Endothelial cell (in vitro differentiated cells): Measurements from ENCODE around the gene SLC27A1. TPM values are rescaled to one million over a fixed set of nuclear protein-coding genes. Genes with fewer than 3 reads are reported as not detected.
A peak's percentile ranks its signal among the peaks of the same experiment; 100 is the strongest.

Experiments used
- DNase-seq: peaks from one replicate; pipeline ENCODE4 v3.0.0; 2021; ENCODE audit warnings: low spot score
- H3K27ac Mint-ChIP-seq: one replicate; pipeline ENCODE4 v1.8.0; 2021; ENCODE audit warnings: mixed read lengths, inconsistent platforms; ENCODE audit not compliant: unreplicated experiment
- H3K27me3 Mint-ChIP-seq: one replicate; pipeline ENCODE4 v1.8.0; 2021; ENCODE audit warnings: mild to moderate bottlenecking, moderate library complexity, mixed read lengths, inconsistent platforms; ENCODE audit not compliant: unreplicated experiment
- H3K36me3 Mint-ChIP-seq: one replicate; pipeline ENCODE4 v1.8.0; 2021; ENCODE audit warnings: mild to moderate bottlenecking, low read depth, mixed read lengths, inconsistent platforms; ENCODE audit not compliant: unreplicated experiment
- H3K4me1 Mint-ChIP-seq: one replicate; pipeline ENCODE4 v1.8.0; 2021; ENCODE audit warnings: mild to moderate bottlenecking, mixed read lengths, inconsistent platforms; ENCODE audit not compliant: unreplicated experiment
- H3K4me3 Mint-ChIP-seq: one replicate; pipeline ENCODE4 v1.8.0; 2021; ENCODE audit warnings: mild to moderate bottlenecking, mixed read lengths, inconsistent platforms; ENCODE audit not compliant: unreplicated experiment
- H3K9me3 Mint-ChIP-seq: one replicate; pipeline ENCODE4 v1.8.0; 2021; ENCODE audit warnings: mixed read lengths, inconsistent platforms; ENCODE audit not compliant: unreplicated experiment
- CTCF ChIP-seq: fragments of 200-600 bp; sonication (generic); IDR thresholded peaks from one replicate; pipeline ENCODE4 v1.5.0; 2021; ENCODE audit warnings: antibody characterized with exemption; ENCODE audit not compliant: unreplicated experiment
- long read RNA-seq: library from polyadenylated mRNA; unstranded; transcript quantifications from one replicate; pipeline ENCODE4 v2.0.0, GENCODE V29; 2020; ENCODE audit not compliant: unreplicated experiment
- total RNA-seq: library from RNA; stranded (reverse); fragmentation: NEBNext Ultra II Directional; extraction: Animal tissue kit (Norgen Biotek cat#: 25700); gene quantifications from one replicate; pipeline ENCODE4 v1.2.1, GENCODE V29; 2021; ENCODE audit not compliant: unreplicated experiment

SLC27A1 gene
- total RNA-seq: 30.2 TPM
- long read RNA-seq, transcript SLC27A1-201 (12 exons, 3,594 nt): major isoform, 5 of 13 reads
- long read RNA-seq, partial matches to known transcripts: 4 of 13 reads
- long read RNA-seq, other reads (novel, unspliced or antisense): 4 of 13 reads

GRCh38 chr19:17470068-17470841, at the start of gene SLC27A1:
Gene SLC27A1 (plus strand): TSS chr19:17470524. CDS start chr19:17470541, 17 bp downstream.
- peak; percentile 98 for DNase-seq
- TF ChIP-seq CTCF: peak; percentile 17
- no peaks in the 10 kb centered on the region for H3K36me3 Mint-ChIP-seq
- H3K9me3 Mint-ChIP-seq: no peaks in the 10 kb centered on the region
- H3K27ac Mint-ChIP-seq: peak within 1 kb of the TSS; percentile 91
- peaks cover 7% of the 10 kb centered on the region for H3K27me3 Mint-ChIP-seq
- peaks cover 28% of the 10 kb centered on the region for H3K4me1 Mint-ChIP-seq
- H3K4me3 Mint-ChIP-seq: peak within 1 kb of the TSS; percentile 97

DNA sequence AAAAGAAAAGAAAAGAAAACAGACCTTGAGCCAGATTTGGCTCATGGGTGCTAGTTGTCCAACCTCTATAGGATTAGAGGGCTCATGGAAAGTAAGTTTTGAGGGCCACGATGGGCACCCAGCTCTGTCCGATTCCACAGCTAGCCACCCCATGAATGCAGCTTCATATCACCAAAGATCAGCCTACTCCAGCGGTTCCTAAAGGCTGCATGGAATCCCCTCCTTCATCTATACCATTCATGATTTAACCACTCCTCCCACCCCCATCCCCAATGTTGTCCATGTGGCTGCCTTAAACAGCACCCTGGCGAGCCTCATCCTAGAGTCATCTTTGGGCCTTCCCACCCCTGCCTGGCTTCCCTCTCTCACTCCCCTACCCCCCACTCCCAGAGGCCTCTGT, 48.4 kb upstream of the SLC27A1 start:
- TF ChIP-seq CTCF: no peak
- H3K9me3 Mint-ChIP-seq: peaks cover 3% of the 10 kb centered on the region
- no peak overlapping the region for H3K27ac Mint-ChIP-seq
- peaks cover 8% of the 10 kb centered on the region for H3K36me3 Mint-ChIP-seq
- H3K4me1 Mint-ChIP-seq: peaks cover 13% of the 10 kb centered on the region
- H3K27me3 Mint-ChIP-seq: peaks cover 10% of the 10 kb centered on the region
- H3K4me3 Mint-ChIP-seq: no peak overlapping the region
- DNase-seq: no peak

DNA sequence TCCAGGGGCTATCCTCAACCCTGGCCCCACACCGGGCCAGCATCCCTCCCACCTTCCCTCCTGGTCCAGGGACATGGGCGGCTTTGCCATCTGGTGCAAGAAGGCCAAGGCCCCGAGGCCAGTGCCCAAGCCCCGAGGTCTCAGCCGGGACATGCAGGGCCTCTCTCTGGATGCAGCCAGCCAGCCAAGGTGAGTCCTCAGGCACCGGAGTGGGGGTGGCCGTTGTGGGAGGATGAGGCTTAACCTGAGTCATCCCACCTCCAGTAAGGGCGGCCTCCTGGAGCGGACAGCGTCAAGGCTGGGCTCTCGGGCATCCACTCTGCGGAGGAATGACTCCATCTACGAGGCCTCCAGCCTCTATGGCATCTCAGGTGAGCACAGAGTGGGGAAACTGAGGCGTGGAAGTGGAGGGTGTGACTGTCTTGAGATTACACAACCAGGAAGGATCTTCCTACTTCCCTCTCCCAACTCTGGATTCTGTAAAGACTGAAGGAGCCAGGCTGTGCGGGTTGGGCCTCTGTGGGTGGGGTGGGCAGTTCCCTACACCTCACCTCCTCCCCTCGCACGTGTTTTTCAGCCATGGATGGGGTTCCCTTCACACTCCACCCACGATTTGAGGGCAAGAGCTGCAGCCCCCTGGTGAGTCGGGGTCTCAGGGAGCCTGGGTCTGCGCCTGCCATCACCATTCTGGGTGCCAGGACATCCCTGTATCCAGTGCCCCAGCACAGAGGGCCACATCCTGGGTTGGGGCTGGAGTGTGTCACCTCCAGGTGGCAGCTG, 46.7 kb upstream of the SLC27A1 start:
- peaks cover 8% of the 10 kb centered on the region for H3K36me3 Mint-ChIP-seq
- peaks cover 12% of the 10 kb centered on the region for H3K4me1 Mint-ChIP-seq

DNA sequence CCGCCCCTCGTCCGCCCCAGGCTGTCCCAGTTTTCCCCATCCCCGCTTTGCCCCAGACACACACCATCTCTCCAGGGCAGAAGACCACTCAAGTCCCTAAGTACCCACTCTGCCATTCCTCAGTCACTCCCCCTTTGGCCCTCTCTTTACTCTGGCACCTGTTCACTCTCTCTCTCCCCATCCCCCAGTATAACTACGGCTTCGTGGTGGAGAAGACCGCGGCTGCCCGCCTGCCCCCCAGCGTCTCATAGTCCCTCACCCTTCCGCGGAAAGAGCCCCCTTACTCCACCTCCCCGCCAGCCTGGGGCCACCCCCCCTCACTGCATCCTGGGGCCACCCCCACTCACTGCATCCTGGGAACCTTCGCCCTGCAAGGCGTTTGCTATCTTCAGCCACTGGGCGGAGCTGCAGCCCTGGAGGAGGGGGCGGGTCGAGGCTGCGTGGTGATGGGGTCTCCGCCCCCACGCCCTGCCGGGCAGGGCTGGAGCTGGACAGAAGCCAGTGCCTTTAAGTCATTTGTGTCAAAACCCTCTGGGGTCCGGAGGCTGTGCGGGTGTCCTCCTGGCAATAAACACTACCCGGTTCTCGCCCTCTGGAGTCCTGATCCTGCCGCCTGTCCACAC, 45.5 kb upstream of the SLC27A1 start:
- peaks cover 11% of the 10 kb centered on the region for H3K36me3 Mint-ChIP-seq
- peaks cover 9% of the 10 kb centered on the region for H3K27me3 Mint-ChIP-seq
- TF ChIP-seq CTCF: no peak
- peaks cover 4% of the 10 kb centered on the region for H3K4me1 Mint-ChIP-seq
- H3K9me3 Mint-ChIP-seq: peaks cover 3% of the 10 kb centered on the region
- H3K27ac Mint-ChIP-seq: no peak overlapping the region
- DNase-seq: peak; percentile 80
- H3K4me3 Mint-ChIP-seq: no peak overlapping the region

More for the DNA sequence above, 46.7 kb upstream of the SLC27A1 start:
- Mint-ChIP-seq H3K27ac (no peak overlapping the region), H3K27me3 (peaks cover 9% of the 10 kb centered on the region), H3K4me3 (no peak overlapping the region), H3K9me3 (peaks cover 3% of the 10 kb centered on the region)
- no peak for DNase-seq
- no peak for TF ChIP-seq CTCF
